Spleen (tissue), 11 donors: Measurements from ENCODE around the gene MSH5. TPM values are rescaled to one million over a fixed set of nuclear protein-coding genes. Genes with fewer than 3 reads are reported as not detected.

ENCODE experiments used
- DNase-seq: peaks from one replicate; pipeline ENCODE4 v3.0.0-alpha.2; 2020
- H3K27ac ChIP-seq, 8 donors: fragments of 200-600 bp; sonication (generic) in 7 of 8; 1 replicate in 4 of 8; 2 replicates in 4 of 8; pipeline versions ENCODE4 v1.5.0 to v1.8.0; 2016 to 2021; ENCODE audit warnings: inconsistent platforms in 4 of 8, mild to moderate bottlenecking in 4 of 8, moderate library complexity in 1 of 8
- H3K27me3 ChIP-seq, 7 donors: fragments of 200-600 bp; sonication (generic) in 6 of 7; replicated peaks in 1 of 7; 1 replicate in 4 of 7; 2 replicates in 3 of 7; pipeline versions ENCODE4 v1.5.0 to v1.8.0; 2016 to 2021; ENCODE audit warnings: inconsistent platforms in 3 of 7, mild to moderate bottlenecking in 1 of 7
- H3K36me3 ChIP-seq, 6 donors: fragments of 200-600 bp; sonication (generic) in 5 of 6; 1 replicate in 4 of 6; 2 replicates in 2 of 6; pipeline versions ENCODE4 v1.5.0 to v1.8.0; 2016 to 2021; ENCODE audit warnings: inconsistent platforms in 2 of 6
- H3K4me1 ChIP-seq, 6 donors: fragments of 200-600 bp; sonication (generic) in 5 of 6; 1 replicate in 3 of 6; 2 replicates in 3 of 6; pipeline versions ENCODE4 v1.5.0 to v1.8.0; 2016 to 2021; ENCODE audit warnings: inconsistent platforms in 3 of 6
- H3K4me3 ChIP-seq, 8 donors: fragments of 200-600 bp; sonication (generic) in 7 of 8; 1 replicate in 4 of 8; 2 replicates in 4 of 8; pipeline versions ENCODE4 v1.5.0 to v1.8.0; 2016 to 2021; ENCODE audit warnings: inconsistent platforms in 4 of 8, mild to moderate bottlenecking in 4 of 8, moderate library complexity in 2 of 8
- H3K9me3 ChIP-seq, 8 donors: fragments of 200-600 bp; sonication (generic) in 7 of 8; 1 replicate in 4 of 8; 2 replicates in 4 of 8; pipeline versions ENCODE4 v1.5.0 to v1.8.0; 2016 to 2021; ENCODE audit warnings: inconsistent platforms in 4 of 8
- CTCF ChIP-seq, 11 experiments: fragments of 200-600 bp in 7 of 11; fragments of 450-650 bp in 4 of 11; sonication (generic) in 4 of 11; IDR thresholded peaks in 8 of 11; conservative IDR thresholded peaks in 3 of 11; 1 replicate in 7 of 11; 2 replicates in 4 of 11; pipeline versions ENCODE4 v1.4.0 to v1.8.0; 2016 to 2021; ENCODE audit warnings: antibody characterized with exemption in 11 of 11, inconsistent platforms in 4 of 11, mild to moderate bottlenecking in 1 of 11
- POLR2A ChIP-seq, 3 donors: fragments of 450-650 bp; IDR thresholded peaks; one replicate each; pipeline ENCODE4 v1.5.1; 2017; ENCODE audit warnings: antibody characterized with exemption in 3 of 3, mild to moderate bottlenecking in 1 of 3
- POLR2AphosphoS5 ChIP-seq, 3 donors: sonication (generic); formaldehyde crosslinking; IDR thresholded peaks; one replicate each; pipeline ENCODE4 v1.5.1; 2017; ENCODE audit warnings: antibody characterized with exemption in 3 of 3
- WGBS, 5 donors: extraction: QIAGEN DNeasy Blood & Tissue Kit in 3 of 5; methylation state at CpG; one replicate each; pipeline versions ENCODE4 v1.1.5 to v1.1.7; 2013 to 2018; 5-methylcytosine and 5-hydroxymethylcytosine counted together
- intact Hi-C: fragments of 100-400 bp; cut with DNase I; formaldehyde crosslinking; loops from one replicate; pipeline ENCODE4 v1.15.0; 2023; ENCODE audit warnings: low total_unique reads
- polyA plus RNA-seq, 3 donors: library from polyadenylated mRNA; stranded (reverse); fragments of 200-250 nt; gene quantifications; one replicate each; pipeline ENCODE4 v1.2.1, GENCODE V29; 2013
- total RNA-seq, 7 donors: library from RNA; depleted of rRNA in 3 of 7; stranded (reverse); fragments of >200 nt in 3 of 7; fragmentation: NEBNext Ultra II Directional in 4 of 7; extraction: Animal tissue kit (Norgen Biotek cat#: 25700) in 4 of 7; gene quantifications; one replicate each; pipeline versions ENCODE4 v1.1.0 to v1.2.1, GENCODE V29; 2016 to 2021
- donor health status: healthy with polysubstance abuse.
- donor health status: DM: no; HTN: no; CAD: no; lungs with moderate emphysema.
- donor health status: DM: no; HTN: no; CAD: no.
- donor health status: Bipolar disorder and iron deficiency.
- donor health status: healthy.
- donor health status: DM: no; HTN: no; CAD: no.
- donor health status: DM: yes; HTN: yes; CAD: no.

The MSH5 gene
- total and polyA plus RNA-seq, 10 donors = 11.2 to 35.2 (median 26.8) TPM

- H3K9me3 ChIP-seq = no peaks in the 10 kb centered on the region
- H3K27me3 ChIP-seq = no peaks in the 10 kb centered on the region
- TF ChIP-seq POLR2AphosphoS5 (IDR thresholded peaks at IDR 0.05) = peak in 1 of 3 donors; percentile 69
- TF ChIP-seq CTCF (IDR thresholded peaks at IDR 0.05 in 8 of 11, conservative IDR thresholded peaks at IDR 0.05 in 3 of 11) = no peak
- H3K4me3 ChIP-seq = peak overlapping the region in 1 of 8 donors; percentile 6
- intact Hi-C loops = no loop called here
- peaks cover 0 to 32% (median 1%) of the 10 kb centered on the region in 6 donors for H3K36me3 ChIP-seq
- WGBS, 5 donors = 89 to 93% (median 90%) methylated on average over 23 to 25 of the region's 25 CpGs
- no peak for DNase-seq
- H3K27ac ChIP-seq = no peak overlapping the region
- H3K4me1 ChIP-seq = peaks cover 18 to 52% (median 40%) of the 10 kb centered on the region in 6 donors
These were observed 15.7 kb upstream of the MSH5 start for GRCh38 chr6:31723980-31724691.

GRCh38 chr6:31725502-31726350 lies 14.1 kb upstream of the MSH5 start:
- no peak overlapping the region for H3K4me3 ChIP-seq
- peaks cover 18 to 68% (median 51%) of the 10 kb centered on the region in 6 donors for H3K4me1 ChIP-seq
- WGBS, 5 donors = 76 to 79% (median 78%) methylated on average over 12 of the region's 12 CpGs
- no peaks in the 10 kb centered on the region for H3K27me3 ChIP-seq
- H3K36me3 ChIP-seq = peaks cover 1 to 38% (median 6%) of the 10 kb centered on the region in 6 donors
- TF ChIP-seq CTCF (IDR thresholded peaks at IDR 0.05 in 8 of 11, conservative IDR thresholded peaks at IDR 0.05 in 3 of 11) (no peak), POLR2AphosphoS5 (IDR thresholded peaks at IDR 0.05) (peak in 1 of 3 donors; percentile 55)
- intact Hi-C loops = no loop called here
- H3K27ac ChIP-seq = peak overlapping the region in 5 of 8 donors; percentile 93 to 99 (median 95)
- no peaks in the 10 kb centered on the region for H3K9me3 ChIP-seq
- DNase-seq = peak; percentile 56

- no peak for TF ChIP-seq POLR2A (IDR thresholded peaks at IDR 0.05)
- TF ChIP-seq CTCF (IDR thresholded peaks at IDR 0.05 in 8 of 11, conservative IDR thresholded peaks at IDR 0.05 in 3 of 11) = peak in 1 of 11 experiments; percentile 6
- peak in 2 of 3 donors; percentile 59 to 75 for TF ChIP-seq POLR2AphosphoS5 (IDR thresholded peaks at IDR 0.05)
- peaks cover 27 to 82% (median 65%) of the 10 kb centered on the region in 6 donors for H3K4me1 ChIP-seq
These were observed 12.6 kb upstream of the MSH5 start for GRCh38 chr6:31727034-31727716.

More at GRCh38 chr6:31727034-31727716, 12.6 kb upstream of the MSH5 start:
- peak; percentile 88 for DNase-seq
- 31 to 43% (median 38%) methylated on average over 7 of the region's 7 CpGs for WGBS, 5 donors
- peak overlapping the region; percentile 79 to 99 (median 94) for H3K27ac ChIP-seq
- intact Hi-C loops = no loop called here
- no peaks in the 10 kb centered on the region for H3K27me3 ChIP-seq
- H3K4me3 ChIP-seq = peak overlapping the region in 3 of 8 donors; percentile 80 to 83 (median 82)
- no peaks in the 10 kb centered on the region for H3K9me3 ChIP-seq
- peaks cover 7 to 53% (median 20%) of the 10 kb centered on the region in 6 donors for H3K36me3 ChIP-seq
